H1 (cell line): ENCODE data around the gene PRSS48. TPM values are rescaled to one million over a fixed set of nuclear protein-coding genes. Genes with fewer than 3 reads are reported as not detected.

Experiments used
- CTCF ChIA-PET: fragments of 300-600 bp; sonication (Branson Sonifier 250); formaldehyde crosslinking; loops from one replicate; lab custom pipeline; 2021; ENCODE audit not compliant: partially characterized antibody; lab: Charles Lee
- POLR2A ChIA-PET: fragments of 300-600 bp; sonication (Branson Sonifier 250); formaldehyde crosslinking; loops from one replicate; lab custom pipeline; 2021; ENCODE audit warnings: inconsistent platforms; ENCODE audit not compliant: partially characterized antibody; lab: Charles Lee
- DNase-seq, 2 experiments: peaks; one replicate each; pipeline versions ENCODE4 v3.0.0 to v3.0.0-alpha.2; 2010 to 2022; ENCODE audit warnings: low spot score in 2 of 2, low read depth in 1 of 2, mixed read lengths in 1 of 2
- FAIRE-seq: peaks from 2 replicates; lab custom pipeline; 2011; peaks lifted over from hg19 to GRCh38; lab: Jason Lieb, UNC
- H2AFZ ChIP-seq: 2 replicates; pipeline ENCODE4 v1.8.1; 2012; ENCODE audit warnings: low read length, inconsistent platforms
- H2AK5ac ChIP-seq: 2 replicates; pipeline ENCODE4 v1.6.1; 2013; ENCODE audit warnings: low read depth, low read length
- H2BK120ac ChIP-seq: replicated peaks from 2 replicates; pipeline ENCODE3; 2013; ENCODE audit warnings: low read depth, low read length, inconsistent platforms
- H2BK12ac ChIP-seq: 2 replicates; pipeline ENCODE4 v1.6.1; 2013; ENCODE audit warnings: low read depth, low read length
- H2BK15ac ChIP-seq: 2 replicates; pipeline ENCODE4 v1.6.1; 2013; ENCODE audit warnings: low read length
- H2BK20ac ChIP-seq: 2 replicates; pipeline ENCODE4 v1.6.1; 2013; ENCODE audit warnings: low read length
- H2BK5ac ChIP-seq: 2 replicates; pipeline ENCODE4 v1.6.1; 2013; ENCODE audit warnings: low read depth, low read length
- H3K14ac ChIP-seq: 2 replicates; pipeline ENCODE4 v1.6.1; 2013; ENCODE audit warnings: inconsistent platforms; ENCODE audit not compliant: insufficient read length
- H3K18ac ChIP-seq: 2 replicates; pipeline ENCODE4 v1.6.1; 2013; ENCODE audit warnings: low read length; ENCODE audit errors: extremely low read depth
- H3K23ac ChIP-seq: 2 replicates; pipeline ENCODE4 v1.6.1; 2013; ENCODE audit warnings: inconsistent platforms; ENCODE audit not compliant: insufficient read length
- H3K23me2 ChIP-seq: 2 replicates; pipeline ENCODE4 v1.6.1; 2013; ENCODE audit warnings: low read depth, low read length
- H3K27ac ChIP-seq: 2 replicates; pipeline ENCODE4 v1.6.1; 2011; ENCODE audit warnings: low read depth, low read length, inconsistent platforms
- H3K27me3 ChIP-seq, 4 experiments: replicated peaks in 1 of 4; 1 replicate in 1 of 4; 2 replicates in 3 of 4; pipeline versions ENCODE4 v1.6.1 to v1.8.1; 2011 to 2013; ENCODE audit warnings: low read length in 3 of 4, mild to moderate bottlenecking in 3 of 4, inconsistent platforms in 2 of 4, mixed read lengths in 2 of 4, moderate library complexity in 1 of 4; ENCODE audit not compliant: control insufficient read depth in 3 of 4, insufficient read depth in 3 of 4; ENCODE audit errors: extremely low read depth in 1 of 4
- H3K36me3 ChIP-seq, 4 experiments: 2 replicates each; pipeline versions ENCODE4 v1.6.1 to v1.8.1; 2011 to 2013; ENCODE audit warnings: mild to moderate bottlenecking in 4 of 4, low read length in 3 of 4, moderate library complexity in 2 of 4, control low read depth in 1 of 4, inconsistent platforms in 1 of 4; ENCODE audit not compliant: insufficient read depth in 4 of 4, control insufficient read depth in 2 of 4
- H3K4ac ChIP-seq: replicated peaks from 2 replicates; pipeline ENCODE3; 2013; ENCODE audit warnings: low read length, low read depth, mixed read lengths, inconsistent platforms; ENCODE audit not compliant: insufficient read length
- H3K4me1 ChIP-seq, 4 experiments: replicated peaks in 1 of 4; 1 replicate in 1 of 4; 2 replicates in 3 of 4; pipeline versions ENCODE4 v1.6.1 to v1.8.1; 2011 to 2013; ENCODE audit warnings: low read length in 3 of 4, inconsistent platforms in 2 of 4, mixed read lengths in 1 of 4; ENCODE audit not compliant: insufficient read depth in 4 of 4, control insufficient read depth in 3 of 4
- H3K4me2 ChIP-seq, 2 experiments: 2 replicates each; pipeline versions ENCODE4 v1.6.1 to v1.8.1; 2011 to 2013; ENCODE audit warnings: low read depth in 2 of 2, low read length in 2 of 2, control low read depth in 1 of 2, inconsistent platforms in 1 of 2, mild to moderate bottlenecking in 1 of 2; ENCODE audit not compliant: insufficient read depth in 1 of 2
- H3K4me3 ChIP-seq, 4 experiments: fragments of 200-600, 300-600 bp in 1 of 4; sonication (generic), shearing (Covaris generic), sonication (Bioruptor Twin) in 1 of 4; 2 replicates each; pipeline versions ENCODE4 v1.5.1 to v1.8.1; 2011 to 2016; ENCODE audit warnings: low read length in 4 of 4, low read depth in 3 of 4, control low read depth in 2 of 4, inconsistent platforms in 2 of 4, mild to moderate bottlenecking in 2 of 4, mixed read lengths in 1 of 4, moderate library complexity in 1 of 4; ENCODE audit not compliant: insufficient read depth in 2 of 4; ENCODE audit errors: extremely low read depth in 1 of 4
- H3K56ac ChIP-seq: replicated peaks from 2 replicates; pipeline ENCODE3; 2013; ENCODE audit warnings: low read depth, mild to moderate bottlenecking, mixed read lengths, low read length, inconsistent platforms; ENCODE audit not compliant: insufficient read length
- H3K79me1 ChIP-seq: 2 replicates; pipeline ENCODE4 v1.6.1; 2013; ENCODE audit warnings: low read depth, low read length, control low read depth
- H3K79me2 ChIP-seq, 2 experiments: 2 replicates each; pipeline versions ENCODE4 v1.6.1 to v1.8.1; 2012 to 2013; ENCODE audit warnings: low read length in 2 of 2, mild to moderate bottlenecking in 2 of 2, inconsistent platforms in 1 of 2; ENCODE audit not compliant: insufficient read depth in 2 of 2, control insufficient read depth in 1 of 2
- H3K9ac ChIP-seq, 4 experiments: replicated peaks in 1 of 4; 1 replicate in 1 of 4; 2 replicates in 3 of 4; pipeline versions ENCODE4 v1.6.1 to v1.8.1; 2011 to 2013; ENCODE audit warnings: low read depth in 3 of 4, low read length in 3 of 4, control low read depth in 2 of 4, mild to moderate bottlenecking in 2 of 4, moderate library complexity in 2 of 4, inconsistent platforms in 1 of 4; ENCODE audit errors: extremely low read depth in 1 of 4
- H3K9me3 ChIP-seq, 2 experiments: 2 replicates each; pipeline versions ENCODE4 v1.6.1 to v1.8.1; 2012 to 2013; ENCODE audit warnings: mild to moderate bottlenecking in 2 of 2, moderate library complexity in 2 of 2, control low read depth in 1 of 2, inconsistent platforms in 1 of 2, low read depth in 1 of 2, low read length in 1 of 2, mixed read lengths in 1 of 2; ENCODE audit not compliant: insufficient read depth in 2 of 2
- H4K20me1 ChIP-seq, 2 experiments: replicated peaks in 1 of 2; 2 replicates each; pipeline versions ENCODE3 to v1.8.1; 2011 to 2013; ENCODE audit warnings: inconsistent platforms in 2 of 2, low read length in 2 of 2, mild to moderate bottlenecking in 1 of 2; ENCODE audit not compliant: insufficient read depth in 2 of 2, control insufficient read depth in 1 of 2
- H4K5ac ChIP-seq: 2 replicates; pipeline ENCODE4 v1.6.1; 2013; ENCODE audit warnings: low read length, low read depth, mixed read lengths, inconsistent platforms; ENCODE audit not compliant: insufficient read length
- H4K8ac ChIP-seq: 2 replicates; pipeline ENCODE4 v1.8.0; 2013; ENCODE audit warnings: mild to moderate bottlenecking, moderate library complexity, low read length, inconsistent platforms; ENCODE audit not compliant: insufficient read depth; ENCODE audit errors: extremely low read depth
- H4K91ac ChIP-seq: replicated peaks from 2 replicates; pipeline ENCODE3; 2013; ENCODE audit warnings: low read length, mixed read lengths, inconsistent platforms; ENCODE audit not compliant: insufficient read length
- CBX5 ChIP-seq: fragments of 300-800, 300-1000 bp; sonication (generic); IDR thresholded peaks from 2 replicates; pipeline ENCODE4 v1.7.1; 2016; ENCODE audit warnings: antibody characterized with exemption, low read length, low read depth
- CBX8 ChIP-seq: fragments of 300-800, 300-1000 bp; sonication (generic); IDR thresholded peaks from 2 replicates; pipeline ENCODE4 v1.7.1; 2016; ENCODE audit warnings: low read depth, low read length, borderline replicate concordance
- CHD2 ChIP-seq: IDR thresholded peaks from 2 replicates; pipeline ENCODE4 v1.6.1; 2012; ENCODE audit warnings: low read length, improper control_type of control experiment
- NANOG ChIP-seq: IDR thresholded peaks from 2 replicates; pipeline ENCODE4 v1.6.1; 2011; ENCODE audit warnings: low read length, low read depth, mild to moderate bottlenecking, inconsistent platforms; ENCODE audit not compliant: insufficient read depth, poor library complexity, severe bottlenecking
- PHF8 ChIP-seq: fragments of 200-600 bp; sonication (generic); conservative IDR thresholded peaks from 2 replicates; pipeline ENCODE4 v1.7.1; 2012; ENCODE audit warnings: low read depth, mild to moderate bottlenecking, inconsistent platforms, low read length, moderate library complexity
- POLR2A ChIP-seq, 2 experiments: IDR thresholded peaks; 1 replicate in 1 of 2; 2 replicates in 1 of 2; pipeline ENCODE4 v1.6.1; 2011; ENCODE audit warnings: low read depth in 2 of 2, low read length in 2 of 2, mild to moderate bottlenecking in 2 of 2; ENCODE audit errors: control extremely low read depth in 1 of 2
- POU5F1 ChIP-seq: IDR thresholded peaks from 2 replicates; pipeline ENCODE4 v1.6.1; 2011; ENCODE audit warnings: low read depth, mild to moderate bottlenecking, low read length, moderate library complexity
- TCF12 ChIP-seq: IDR thresholded peaks from 2 replicates; pipeline ENCODE4 v1.6.1; 2011; ENCODE audit warnings: low read depth, mild to moderate bottlenecking, low read length
- YY1 ChIP-seq: IDR thresholded peaks from 2 replicates; pipeline ENCODE4 v1.6.1; 2011; ENCODE audit warnings: low read depth, mild to moderate bottlenecking, low read length
- WGBS, 2 experiments: shearing (Covaris generic) in 1 of 2; methylation state at CpG; one replicate each; pipeline versions ENCODE4 v1.1.6 to v1.1.7; 2013 to 2015; ENCODE audit warnings: low lambda C conversion rate in 2 of 2, mixed read lengths in 2 of 2, inconsistent platforms in 1 of 2, low coverage in 1 of 2, missing lambda C conversion rate in 1 of 2; ENCODE audit not compliant: insufficient replicate concordance in 2 of 2, insufficient coverage in 1 of 2, insufficient read length in 1 of 2; ENCODE audit errors: extremely low coverage in 1 of 2, missing lambda C conversion rate in 1 of 2; 5-methylcytosine and 5-hydroxymethylcytosine counted together
- polyA plus RNA-seq, 7 experiments: library from polyadenylated mRNA; depleted of rRNA in 3 of 7; stranded (reverse) in 5 of 7; unstranded in 2 of 7; fragments of >200 nt in 5 of 7; fragments of 200-250 nt in 2 of 7; gene quantifications; 1 replicate in 5 of 7; 2 replicates in 1 of 7; 4 replicates in 1 of 7; pipeline versions ENCODE4 v1.2.1 to v1.2.3, GENCODE V29; 2011 to 2013; ENCODE audit warnings: missing spikeins in 2 of 7, mixed read lengths in 2 of 7
- total RNA-seq: library from RNA; stranded (reverse); fragmentation: NEBNext Ultra II Directional; extraction: Animal tissue kit (Norgen Biotek cat#: 25700); gene quantifications from 2 replicates; pipeline ENCODE4 v1.2.1, GENCODE V29; 2021
- TF ChIP-seq, protein P1 (sequence below): IDR thresholded peaks from 2 replicates; pipeline ENCODE4 v1.6.1; 2012; ENCODE audit warnings: inconsistent platforms
- TF ChIP-seq, protein P2 (sequence below): IDR thresholded peaks from 2 replicates; pipeline ENCODE4 v1.6.1; 2011; ENCODE audit warnings: low read length, improper control_type of control experiment

PRSS48 gene
- total and polyA plus RNA-seq, 2 of the 8 experiments (the other 6 are each of a cell fraction or from before 2014, with no cell fraction given), result not detected

DNA sequence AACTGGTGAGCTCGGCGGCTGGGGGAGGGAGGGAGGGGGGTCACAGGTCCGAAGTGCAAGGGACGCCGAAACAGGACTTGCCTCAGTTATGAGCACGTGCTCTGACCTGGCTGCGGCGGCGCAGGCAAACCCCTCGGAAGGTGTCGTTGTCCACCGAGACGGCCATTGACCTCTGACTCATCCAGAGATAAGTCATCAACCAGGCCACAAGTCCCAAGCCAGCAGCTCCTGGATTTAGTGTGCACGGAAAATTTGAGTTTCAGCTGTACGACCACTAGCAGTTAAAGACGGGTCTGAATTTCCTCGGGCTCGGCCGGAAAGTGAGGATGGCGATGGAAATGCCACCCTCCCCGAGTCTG is 47.8 kb downstream of the PRSS48 start:
- Histone ChIP-seq H4K91ac (peak overlapping the region; percentile 82), H3K4me1 (peaks cover 2 to 8% (median 6%) of the 10 kb centered on the region in 4 experiments; a peak in 4 of 7 replicates), H3K9me3 (no peaks in the 10 kb centered on the region), H3K36me3 (no peaks in the 10 kb centered on the region), H3K56ac (peak overlapping the region; percentile 96), H3K4me3 (peak overlapping the region; percentile 65 to 86 (median 82)), H4K5ac (peak overlapping the region; percentile 73), H3K23ac (no peak overlapping the region), H3K4me2 (peak overlapping the region; percentile 67 to 93), H2BK15ac (no peak overlapping the region; the same call in 1 of the 2 replicates), H4K8ac (peak overlapping the region; percentile 96; the same call in 1 of the 2 replicates), H2BK5ac (peak overlapping the region; percentile 91), H3K9ac (peak overlapping the region; percentile 86 to 92 (median 88)), H2BK20ac (peak overlapping the region; percentile 87; the same call in 1 of the 2 replicates), H3K18ac (peak overlapping the region; percentile 52), H3K14ac (no peak overlapping the region), H3K27ac (peak overlapping the region; percentile 85), H2AFZ (peak overlapping the region; percentile 73; the same call in 1 of the 2 replicates), H3K79me2 (peaks cover 5 to 45% of the 10 kb centered on the region in 2 experiments; a peak in 3 of 4 replicates), H3K79me1 (0 out of 2 replicates have a peak, but pooled peaks cover 2% of the 10 kb centered on the region), H2BK120ac (peak overlapping the region; percentile 98), H2BK12ac (peak overlapping the region; percentile 71; the same call in 1 of the 2 replicates), H3K23me2 (peaks cover 4% of the 10 kb centered on the region; the same call in 1 of the 2 replicates), H3K4ac (peak overlapping the region; percentile 65), H3K27me3 (no peaks in the 10 kb centered on the region), H2AK5ac (no peak overlapping the region), H4K20me1 (peaks cover 0 to 3% of the 10 kb centered on the region in 2 experiments)
- FAIRE-seq (no peak), DNase-seq (peak; percentile 41 to 71)
- WGBS, 2 experiments, result 2% methylated on average over 12 of the region's 21 CpGs; no CpG with 5 or more reads in 1 of the 2 experiments
- CTCF ChIA-PET, result interaction anchor here (1.1 to 3.8 kb wide), 4 partner anchors 20 to 300 kb away, joined by 3 to 21 read pairs (median 4); partner anchors contain the start of gene PRSS48
- POLR2A ChIA-PET, result interaction anchor here (0.8 to 4.4 kb wide), 33 partner anchors 8 to 365 kb away, joined by 3 to 30 read pairs (median 5); partner anchors contain the start of genes FHIP1A, PRSS48 and RPS3A
- TF ChIP-seq CBX8 (no peak), POU5F1 (no peak), CBX5 (no peak), YY1 (peak; percentile 61), POLR2A (IDR thresholded peaks at IDR 0.05; ENCODE audit: control extremely low read depth in 1 of 2, low read depth in 2 of 2, low read length in 2 of 2) (no peak; a peak in 1 of 3 replicates), NANOG (no peak), PHF8 (no peak; the same call in 1 of the 2 replicates), TCF12 (no peak), CHD2 (peak; percentile 30; the same call in 1 of the 2 replicates)
- TF ChIP-seq, protein P1, sequence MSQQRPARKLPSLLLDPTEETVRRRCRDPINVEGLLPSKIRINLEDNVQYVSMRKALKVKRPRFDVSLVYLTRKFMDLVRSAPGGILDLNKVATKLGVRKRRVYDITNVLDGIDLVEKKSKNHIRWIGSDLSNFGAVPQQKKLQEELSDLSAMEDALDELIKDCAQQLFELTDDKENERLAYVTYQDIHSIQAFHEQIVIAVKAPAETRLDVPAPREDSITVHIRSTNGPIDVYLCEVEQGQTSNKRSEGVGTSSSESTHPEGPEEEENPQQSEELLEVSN, result peak; percentile 76
- TF ChIP-seq, protein P2, sequence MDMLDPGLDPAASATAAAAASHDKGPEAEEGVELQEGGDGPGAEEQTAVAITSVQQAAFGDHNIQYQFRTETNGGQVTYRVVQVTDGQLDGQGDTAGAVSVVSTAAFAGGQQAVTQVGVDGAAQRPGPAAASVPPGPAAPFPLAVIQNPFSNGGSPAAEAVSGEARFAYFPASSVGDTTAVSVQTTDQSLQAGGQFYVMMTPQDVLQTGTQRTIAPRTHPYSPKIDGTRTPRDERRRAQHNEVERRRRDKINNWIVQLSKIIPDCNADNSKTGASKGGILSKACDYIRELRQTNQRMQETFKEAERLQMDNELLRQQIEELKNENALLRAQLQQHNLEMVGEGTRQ, result 0 out of 2 replicates have a peak, but pooled peaks have one; percentile 22
